ENCODE data around the gene FBXL12.

- TF ChIP-seq CTCF (IDR thresholded peaks at IDR 0.05; ENCODE audit: low read depth, low read length) = no peak
- no peak for TF ChIP-seq EZH2phosphoT487 (IDR thresholded peaks at IDR 0.05; ENCODE audit: low read depth)
These were observed 8.7 kb upstream of the FBXL12 start, which contains the start of gene UBL5 for GRCh38 chr19:9827289-9828238.

Measured in OCI-LY3 (cell line).